Activated CD4-positive, alpha-beta T cell treated with anti-CD3 and anti-CD28 coated beads for 4 hours (primary cell): ENCODE results near the gene AXIN1.
"Not testable (repeated sequence)": the region's sequence is repeated elsewhere in the genome, so short reads cannot be mapped to it uniquely, and the experiment has no call there.

ENCODE experiments used
- DNase-seq, 2 donors: peaks; one replicate each; pipeline ENCODE4 v3.0.0-alpha.2; 2020

Gene AXIN1

GRCh38 chr16:381789-382717, 29.5 kb upstream of the AXIN1 start, which contains the start of gene PGAP6:
PGAP6 (minus strand) TSS chr16:381978; CDS start chr16:381821, 157 bp downstream.
- DNase-seq = peak; percentile 64 to 68

GRCh38 chr16:381012-381788, 28.7 kb upstream of the AXIN1 start:
- DNase-seq = peak in 1 of 2 donors; percentile 41

DNA sequence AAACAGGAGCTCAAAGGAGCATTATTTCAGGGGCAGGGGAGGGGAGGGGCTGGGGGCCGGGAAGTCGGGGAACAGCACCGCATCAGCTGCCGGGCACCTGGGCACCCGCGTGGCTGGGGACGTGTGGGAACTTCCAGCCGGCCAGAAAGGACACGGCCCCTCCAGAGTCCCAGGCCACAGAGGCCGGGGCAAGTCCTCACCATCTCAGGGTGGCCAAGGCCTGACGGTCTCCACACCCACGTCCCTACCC, 28.2 kb upstream of the AXIN1 start:
- no peak for DNase-seq

DNA sequence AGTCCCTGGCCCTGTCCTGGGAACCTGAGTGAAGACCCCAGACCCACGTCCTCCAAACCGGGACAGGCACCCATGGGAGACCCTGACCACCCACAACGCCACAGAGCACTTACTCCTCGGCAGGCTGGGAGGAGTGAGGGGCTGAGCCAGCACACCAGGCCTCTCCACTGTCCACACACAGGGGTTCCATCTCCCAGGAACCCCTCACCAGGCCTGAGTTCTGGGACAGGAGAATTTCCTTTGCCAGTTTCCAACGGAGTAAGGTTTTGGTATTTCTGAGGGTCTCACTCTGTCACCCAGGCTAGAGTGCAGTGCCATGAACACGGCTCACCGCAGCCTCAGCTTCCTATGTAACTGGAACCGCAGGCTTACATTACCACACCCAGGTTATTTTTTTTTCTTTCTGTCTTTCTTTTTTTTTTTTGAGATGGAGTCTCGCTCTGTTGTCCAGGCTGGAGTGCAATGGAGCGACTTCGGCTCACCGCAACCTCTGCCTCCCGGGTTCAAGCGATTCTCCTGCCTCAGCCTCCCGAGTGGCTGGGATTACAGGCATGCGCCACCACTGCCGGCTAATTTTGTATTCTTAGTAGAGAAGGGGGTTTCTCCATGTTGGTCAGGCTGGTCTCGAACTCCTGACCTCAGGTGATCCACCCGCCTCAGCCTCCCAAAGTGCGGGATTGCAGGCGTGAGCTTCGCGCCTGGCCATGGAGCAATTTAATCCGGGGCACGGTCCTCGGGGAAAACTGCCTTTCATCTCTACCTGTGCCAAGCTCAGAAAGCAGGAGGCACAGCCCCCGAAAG, 27.6 kb upstream of the AXIN1 start:
- no peak for DNase-seq

DNA sequence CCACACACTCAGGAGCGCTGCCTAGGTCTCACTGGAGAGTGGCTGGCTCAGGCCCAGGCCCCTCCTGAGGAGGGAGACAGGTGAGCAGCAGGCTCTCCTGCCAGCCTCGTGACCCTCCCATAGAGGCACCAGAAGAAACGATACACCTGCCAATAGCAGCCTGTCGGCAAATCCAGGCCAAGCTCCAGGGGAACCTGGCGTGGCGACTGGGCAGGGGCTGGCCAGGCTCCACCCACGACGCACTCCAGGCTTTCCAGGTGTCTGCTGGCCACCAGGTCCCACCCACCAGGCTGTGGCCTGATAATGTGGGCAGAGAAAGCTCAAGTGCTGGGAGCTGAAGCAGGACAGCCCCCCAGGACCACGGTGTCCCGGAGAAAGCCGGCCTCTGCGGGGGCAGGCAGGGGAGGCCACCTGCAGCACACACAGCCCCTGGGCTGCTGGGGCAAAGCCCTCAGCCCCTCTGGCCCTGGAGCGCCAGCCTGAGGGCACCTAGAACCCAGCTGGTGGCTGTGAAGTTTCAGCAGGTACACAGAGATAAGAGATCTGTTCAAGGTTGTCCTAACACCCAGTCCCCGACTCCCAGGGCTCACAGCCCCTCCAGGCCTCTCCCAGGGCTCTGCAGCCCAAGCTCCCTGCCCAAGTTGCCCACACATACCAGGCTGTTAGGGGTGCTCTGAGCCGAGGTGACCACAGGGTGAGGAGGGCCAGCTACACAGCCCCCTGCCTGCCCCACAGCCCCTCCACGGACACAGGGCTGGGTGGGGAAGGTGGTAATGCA, 26.8 kb upstream of the AXIN1 start:
- DNase-seq = no peak

DNA sequence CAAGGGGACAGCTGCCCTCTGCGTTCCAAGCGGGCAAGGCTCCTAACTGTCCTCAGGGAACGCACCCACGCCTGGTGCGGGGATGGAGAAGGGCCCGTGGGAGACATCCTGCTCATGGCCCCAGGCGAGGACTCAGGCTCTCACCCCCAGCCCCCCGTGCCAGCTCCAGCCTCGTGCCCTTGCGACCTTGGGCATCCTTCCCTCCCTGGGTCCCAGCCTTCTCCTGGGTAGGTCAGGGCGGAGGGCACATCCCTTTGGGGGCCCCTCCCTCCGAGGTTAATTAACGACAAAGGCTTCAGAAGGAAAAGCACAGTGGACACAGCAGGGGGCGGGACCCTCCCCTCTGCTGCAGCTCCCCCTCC, 26.3 kb upstream of the AXIN1 start:
- DNase-seq = no peak

DNA sequence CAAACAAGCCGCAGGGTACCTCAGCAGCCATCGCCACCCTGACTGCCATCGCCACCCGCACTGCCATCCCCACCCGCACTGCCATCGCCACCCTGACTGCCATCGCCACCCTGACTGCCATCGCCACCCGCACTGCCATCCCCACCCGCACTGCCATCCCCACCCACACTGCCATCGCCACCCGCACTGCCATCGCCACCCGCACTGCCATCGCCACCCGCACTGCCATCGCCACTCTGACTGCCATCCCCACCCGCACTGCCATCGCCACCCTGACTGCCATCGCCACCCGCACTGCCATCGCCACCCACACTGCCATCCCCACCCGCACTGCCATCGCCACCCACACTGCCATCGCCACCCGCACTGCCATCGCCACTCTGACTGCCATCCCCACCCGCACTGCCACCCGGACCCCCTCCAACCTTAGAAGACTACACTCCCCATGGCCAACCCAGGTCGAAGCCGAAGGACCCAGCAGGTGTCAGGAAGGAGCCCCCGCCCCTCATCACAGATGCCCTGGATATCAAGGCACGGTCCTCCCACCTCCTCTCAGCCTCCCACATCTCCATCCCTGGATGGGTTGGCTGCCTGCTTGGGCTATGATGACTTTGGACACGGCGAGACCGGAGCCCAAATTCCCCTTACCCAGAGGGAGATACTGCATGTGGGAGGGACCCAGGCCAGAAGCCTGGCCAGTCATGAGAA, 25.7 kb upstream of the AXIN1 start:
- not testable (repeated sequence) for DNase-seq

GRCh38 chr16:377419-377951, 25.0 kb upstream of the AXIN1 start:
- no peak for DNase-seq

DNA sequence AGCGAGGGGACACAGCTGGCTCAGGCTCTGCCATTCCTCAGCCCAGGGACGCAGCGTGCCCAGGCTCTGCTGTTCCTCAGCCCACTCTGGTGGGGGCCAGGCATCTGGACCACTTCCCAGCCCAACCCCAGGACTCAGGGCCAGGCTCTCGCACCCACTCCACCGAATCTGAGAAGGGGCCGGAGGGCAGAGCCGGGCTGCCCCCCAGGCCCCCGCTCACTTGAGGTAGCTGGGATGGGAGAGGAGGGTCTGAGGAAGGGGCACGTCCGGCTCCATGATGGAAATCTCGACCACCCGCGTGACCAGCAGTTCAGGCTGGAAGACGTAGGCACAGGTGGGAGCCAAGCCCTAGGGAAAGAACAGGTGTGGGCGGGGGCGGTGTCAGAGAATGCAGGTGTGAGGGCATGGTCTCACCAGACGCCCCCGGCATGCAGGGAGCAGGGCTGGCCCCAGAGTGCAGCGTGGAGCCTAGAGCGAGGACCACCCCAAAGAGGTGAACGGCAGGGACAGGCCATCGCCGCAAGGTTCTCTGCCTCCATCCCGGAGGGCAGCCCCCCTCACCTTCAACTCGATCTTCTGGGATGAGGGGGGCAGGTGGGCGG, 24.4 kb upstream of the AXIN1 start:
- DNase-seq = no peak

- DNase-seq = no peak
These were observed 23.6 kb upstream of the AXIN1 start for GRCh38 chr16:375927-376816.

GRCh38 chr16:375212-375611, 22.7 kb upstream of the AXIN1 start:
- DNase-seq = no peak

DNA sequence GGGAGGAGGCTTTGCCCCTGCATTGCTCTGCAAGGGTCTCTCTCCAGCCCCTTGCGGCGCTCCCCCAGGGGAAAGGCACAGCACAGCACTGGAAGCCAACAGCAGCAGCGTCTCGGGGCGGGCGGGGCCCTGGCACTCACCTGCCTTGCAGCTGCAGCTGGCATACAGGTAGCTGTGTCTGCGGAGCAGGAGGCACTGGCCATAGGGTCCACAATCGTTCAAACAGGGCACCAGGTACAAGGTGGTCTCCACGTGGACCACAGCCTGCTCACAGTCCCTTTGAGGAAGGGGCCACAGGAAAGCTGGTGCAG, 22.0 kb upstream of the AXIN1 start:
- DNase-seq = no peak

DNA sequence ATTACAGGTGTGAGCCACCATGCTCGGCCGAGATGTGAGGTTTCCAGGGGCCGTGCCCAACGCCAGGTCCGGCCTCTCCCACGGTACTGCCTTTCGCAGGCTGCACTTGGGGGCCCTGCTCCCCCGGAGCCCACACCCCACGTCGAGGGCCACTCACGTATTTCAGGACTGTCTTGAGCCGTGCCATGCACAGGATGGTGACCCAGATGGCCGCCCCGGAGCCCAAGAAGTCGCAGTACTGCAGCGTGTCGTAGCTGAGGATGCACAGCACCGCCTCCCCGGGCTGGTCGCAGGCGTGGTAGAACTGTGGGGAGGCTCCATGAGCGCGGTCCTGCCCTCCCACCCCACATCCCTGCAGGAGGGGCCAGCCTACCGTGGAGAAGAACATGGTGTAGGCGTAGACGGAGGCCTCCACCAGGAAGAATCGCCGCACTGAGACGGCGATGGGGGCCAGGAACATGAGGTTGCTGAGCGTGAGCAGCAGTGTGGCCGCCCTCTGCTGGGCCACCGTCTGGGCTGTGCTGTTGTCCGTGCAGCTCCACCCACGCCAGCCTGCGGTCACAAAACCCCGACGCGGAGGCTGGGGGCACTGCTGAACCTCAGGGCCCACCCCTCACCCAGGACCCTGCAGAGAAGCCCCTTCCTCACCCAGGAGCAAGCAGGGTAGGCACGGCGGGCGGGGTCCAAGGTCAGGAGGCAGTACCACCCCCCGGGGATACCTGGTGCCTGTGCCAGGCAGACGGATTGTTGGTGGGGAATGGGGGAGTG, 21.5 kb upstream of the AXIN1 start:
- DNase-seq = no peak

GRCh38 chr16:373020-373598, 20.6 kb upstream of the AXIN1 start:
- no peak for DNase-seq

DNA sequence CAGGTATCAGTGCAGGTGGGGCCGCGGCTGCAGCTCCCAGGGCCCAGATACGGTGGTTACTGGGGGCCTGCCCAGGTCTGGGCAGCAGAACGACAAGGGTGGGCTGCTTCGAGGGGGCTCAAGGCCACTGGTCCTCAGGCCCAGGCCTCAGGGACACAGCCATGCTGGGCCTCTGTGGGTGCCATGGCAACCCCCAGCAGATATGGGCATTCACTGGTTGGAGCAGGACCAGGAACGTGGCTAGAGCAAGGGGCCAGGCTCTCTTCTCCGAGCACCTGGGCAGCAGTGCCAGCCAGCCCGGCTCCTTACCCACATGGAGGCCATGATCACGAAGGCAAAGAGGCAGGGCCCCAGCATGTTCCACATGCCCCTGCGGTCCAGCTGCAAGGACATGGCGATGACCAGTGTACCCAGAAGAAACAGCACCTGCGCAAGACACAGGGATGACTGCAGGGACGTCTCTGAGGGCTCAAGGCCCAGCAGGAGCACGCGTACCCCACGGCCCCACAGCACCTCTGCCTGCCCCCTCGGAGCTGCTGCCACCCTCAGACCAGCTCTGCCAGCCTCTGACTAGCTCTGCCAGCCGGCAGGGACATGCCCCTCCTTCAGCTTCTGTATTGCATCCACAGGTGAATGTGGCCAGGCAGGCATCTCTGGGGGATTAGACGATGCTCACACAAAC, 19.9 kb upstream of the AXIN1 start:
- no peak for DNase-seq

DNA sequence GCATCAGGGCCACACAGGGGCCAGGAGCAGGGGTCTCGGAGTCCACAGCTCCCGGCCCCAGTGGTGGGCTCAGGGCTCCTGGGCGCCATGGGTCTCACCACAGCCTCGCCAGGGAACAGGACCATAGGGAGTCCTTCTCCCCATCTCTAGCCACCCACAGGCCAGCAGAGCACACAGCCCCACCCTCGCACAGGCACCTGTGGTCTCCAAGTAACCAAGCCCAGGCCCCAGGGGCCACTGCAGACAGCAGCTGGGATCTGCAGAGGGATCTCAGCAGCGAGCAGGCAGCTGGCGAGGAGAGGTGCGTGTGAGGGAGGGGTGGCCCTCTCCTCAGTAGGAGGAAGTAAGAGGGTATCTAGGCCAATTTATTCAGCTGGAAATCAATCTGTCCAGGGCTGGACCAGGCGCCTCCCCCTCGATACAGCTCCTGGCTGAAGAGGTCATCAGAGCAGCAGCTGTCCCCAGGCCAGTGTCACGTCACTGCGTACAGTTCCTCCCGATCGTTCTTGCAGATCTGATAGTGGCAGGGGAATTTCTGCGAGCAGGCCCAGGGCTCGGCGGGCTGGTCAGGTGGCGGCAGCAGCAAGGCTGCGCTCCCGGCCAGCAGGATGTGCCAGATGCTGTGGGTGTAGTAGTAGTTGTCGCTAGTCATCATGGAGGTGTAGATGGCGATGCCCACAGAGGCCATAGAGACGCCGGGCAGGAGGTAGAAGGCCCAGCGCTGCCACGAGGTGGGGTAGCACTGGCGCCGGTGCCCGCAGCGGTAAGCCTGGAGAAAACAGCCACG, 19.2 kb upstream of the AXIN1 start:
- DNase-seq = no peak

GRCh38 chr16:370979-371514, 18.5 kb upstream of the AXIN1 start:
- DNase-seq = no peak
